GM10266 (cell line): Measurements from ENCODE around the gene CCDC86.

Experiments
- DNase-seq: peaks from one replicate; pipeline ENCODE4 v3.0.0; 2012; ENCODE audit errors: extremely low spot score
- CTCF ChIP-seq: IDR thresholded peaks from 2 replicates; pipeline ENCODE4 v1.5.1; 2012; ENCODE audit warnings: mild to moderate bottlenecking, low read depth; ENCODE audit not compliant: control insufficient read depth, insufficient read depth; ENCODE audit errors: missing control alignments

The CCDC86 gene

DNA sequence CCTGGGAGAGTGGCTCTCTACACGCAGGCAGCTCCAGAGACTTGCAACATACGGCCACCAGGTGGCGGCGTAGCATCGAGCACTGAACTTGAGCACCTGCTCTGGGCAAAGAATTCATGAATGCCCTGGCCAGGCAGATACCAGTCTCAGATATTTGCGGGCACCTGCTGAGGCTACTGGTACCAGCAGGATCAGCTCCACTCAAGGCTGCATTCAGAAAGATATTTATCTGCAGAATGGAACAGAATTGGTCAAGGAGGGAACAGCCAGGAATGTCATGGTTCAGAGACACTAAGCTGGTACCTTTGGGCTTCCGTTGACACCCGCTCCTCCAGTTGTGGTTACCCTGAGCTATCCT lies 10.8 kb upstream of the CCDC86 start:
- TF ChIP-seq CTCF: peak; percentile 93
- peak; percentile 79 for DNase-seq

GRCh38 chr11:60831501-60832079 lies 10.3 kb upstream of the CCDC86 start:
- no peak for DNase-seq
- TF ChIP-seq CTCF: no peak

GRCh38 chr11:60834742-60835533 lies 7.0 kb upstream of the CCDC86 start:
- no peak for TF ChIP-seq CTCF
- no peak for DNase-seq

- DNase-seq: no peak
- TF ChIP-seq CTCF: no peak
These were observed 6.4 kb upstream of the CCDC86 start for GRCh38 chr11:60835534-60835846.

GRCh38 chr11:60836866-60837515 lies 4.9 kb upstream of the CCDC86 start:
- no peak for TF ChIP-seq CTCF
- DNase-seq: no peak

DNA sequence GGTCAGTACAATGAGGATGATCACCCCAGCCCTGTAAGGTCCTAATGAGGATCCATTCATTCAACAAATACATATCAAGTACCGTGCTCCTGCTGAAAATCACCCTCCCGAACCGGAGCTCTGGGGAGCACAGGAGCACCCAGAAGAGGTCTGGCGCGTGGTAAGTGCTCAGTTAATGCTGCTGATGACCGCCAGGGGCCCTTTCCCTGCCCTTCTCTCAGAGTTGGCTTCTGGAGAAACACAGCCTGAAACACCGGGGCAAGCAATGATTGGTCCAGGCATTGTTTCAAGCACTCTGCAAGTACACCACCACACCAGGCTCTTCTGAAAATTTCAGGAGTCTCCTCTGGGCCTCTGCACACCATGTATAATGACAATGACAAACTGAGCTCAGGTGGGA lies 3.8 kb upstream of the CCDC86 start:
- DNase-seq: no peak
- TF ChIP-seq CTCF: no peak
